AG10803 (cell line): ENCODE results near the gene AP2A2.

Experiments
- DNase-seq: peaks from one replicate; pipeline ENCODE4 v3.0.0; 2010; ENCODE audit warnings: low read depth
- H3K4me3 ChIP-seq: 2 replicates; pipeline ENCODE4 v1.5.1; 2011; ENCODE audit warnings: mild to moderate bottlenecking, low read length, control low read depth
- CTCF ChIP-seq: conservative IDR thresholded peaks from 2 replicates; pipeline ENCODE4 v1.5.1; 2011; ENCODE audit warnings: mild to moderate bottlenecking, low read length, control low read depth, inconsistent platforms

Gene AP2A2

GRCh38 chr11:961921-962320, 36.3 kb downstream of the AP2A2 start:
- TF ChIP-seq CTCF = no peak
- H3K4me3 ChIP-seq = no peak overlapping the region
- no peak for DNase-seq

GRCh38 chr11:962688-963087, 37.0 kb downstream of the AP2A2 start:
- no peak overlapping the region for H3K4me3 ChIP-seq
- DNase-seq = no peak
- TF ChIP-seq CTCF = no peak

GRCh38 chr11:963852-964251, 38.2 kb downstream of the AP2A2 start:
- TF ChIP-seq CTCF = no peak
- no peak overlapping the region for H3K4me3 ChIP-seq
- no peak for DNase-seq

- TF ChIP-seq CTCF = no peak
Measured at GRCh38 chr11:965206-965775, 39.6 kb downstream of the AP2A2 start.

GRCh38 chr11:967995-968751, 42.5 kb downstream of the AP2A2 start:
- no peak for DNase-seq
- H3K4me3 ChIP-seq = no peak overlapping the region
- no peak for TF ChIP-seq CTCF

More at GRCh38 chr11:965206-965775, 39.6 kb downstream of the AP2A2 start:
- no peak for DNase-seq
- H3K4me3 ChIP-seq = no peak overlapping the region

GRCh38 chr11:968822-969221, 43.2 kb downstream of the AP2A2 start:
- TF ChIP-seq CTCF = no peak
- no peak for DNase-seq
- H3K4me3 ChIP-seq = no peak overlapping the region

- no peak for TF ChIP-seq CTCF
- H3K4me3 ChIP-seq = no peak overlapping the region
Measured at GRCh38 chr11:969651-970205, 44.1 kb downstream of the AP2A2 start.

More at GRCh38 chr11:969651-970205, 44.1 kb downstream of the AP2A2 start:
- DNase-seq = no peak
